GM10266 (cell line): ENCODE data around the gene FGF21.
A peak's percentile ranks its signal among the peaks of the same experiment; 100 is the strongest.

Experiments used
- DNase-seq: peaks from one replicate; pipeline ENCODE4 v3.0.0; 2012; ENCODE audit errors: extremely low spot score
- CTCF ChIP-seq: IDR thresholded peaks from 2 replicates; pipeline ENCODE4 v1.5.1; 2012; ENCODE audit warnings: mild to moderate bottlenecking, low read depth; ENCODE audit not compliant: control insufficient read depth, insufficient read depth; ENCODE audit errors: missing control alignments

FGF21 gene

GRCh38 chr19:48735031-48735615, 20.2 kb upstream of the FGF21 start:
- TF ChIP-seq CTCF = no peak
- no peak for DNase-seq

GRCh38 chr19:48737360-48737998, 17.8 kb upstream of the FGF21 start:
- no peak for DNase-seq
- no peak for TF ChIP-seq CTCF

GRCh38 chr19:48738557-48739403, 16.5 kb upstream of the FGF21 start:
- TF ChIP-seq CTCF = peak; percentile 62
- peak; percentile 100 for DNase-seq

GRCh38 chr19:48739404-48740163, 15.7 kb upstream of the FGF21 start:
- TF ChIP-seq CTCF = no peak
- no peak for DNase-seq

- DNase-seq = no peak
- no peak for TF ChIP-seq CTCF
These were observed 15.0 kb upstream of the FGF21 start, which contains the start of gene RASIP1 for GRCh38 chr19:48740164-48740972. TSS of gene RASIP1 (minus strand) at chr19:48740610. CDS start at chr19:48740282, 328 bp downstream.

GRCh38 chr19:48741129-48741999, 14.0 kb upstream of the FGF21 start:
- DNase-seq = no peak
- TF ChIP-seq CTCF = no peak
